K562 treated with DMSO at 1 percent for 48 hours (cell line): ENCODE data around the gene SFXN3. TPM values are rescaled to one million over a fixed set of nuclear protein-coding genes. Genes with fewer than 3 reads are reported as not detected.

Experiments
- total RNA-seq: library from RNA; unstranded; fragments of 300-600 nt; gene quantifications from 2 replicates; pipeline ENCODE4 v1.2.3, GENCODE V29; 2022; ENCODE audit warnings: low replicate concordance; ENCODE audit errors: extremely low read depth

Gene SFXN3
- total RNA-seq: not detected in 2 replicates

GRCh38 chr10:101031128-101031795, at the start of gene SFXN3, which contains the start of gene PDZD7:
Gene SFXN3, plus strand, starts transcription at chr10:101031234. Its CDS starts 3,461 bp downstream, at chr10:101034695.
Gene PDZD7, minus strand, starts transcription at chr10:101031129. Its CDS starts 910 bp downstream, at chr10:101030219.

DNA sequence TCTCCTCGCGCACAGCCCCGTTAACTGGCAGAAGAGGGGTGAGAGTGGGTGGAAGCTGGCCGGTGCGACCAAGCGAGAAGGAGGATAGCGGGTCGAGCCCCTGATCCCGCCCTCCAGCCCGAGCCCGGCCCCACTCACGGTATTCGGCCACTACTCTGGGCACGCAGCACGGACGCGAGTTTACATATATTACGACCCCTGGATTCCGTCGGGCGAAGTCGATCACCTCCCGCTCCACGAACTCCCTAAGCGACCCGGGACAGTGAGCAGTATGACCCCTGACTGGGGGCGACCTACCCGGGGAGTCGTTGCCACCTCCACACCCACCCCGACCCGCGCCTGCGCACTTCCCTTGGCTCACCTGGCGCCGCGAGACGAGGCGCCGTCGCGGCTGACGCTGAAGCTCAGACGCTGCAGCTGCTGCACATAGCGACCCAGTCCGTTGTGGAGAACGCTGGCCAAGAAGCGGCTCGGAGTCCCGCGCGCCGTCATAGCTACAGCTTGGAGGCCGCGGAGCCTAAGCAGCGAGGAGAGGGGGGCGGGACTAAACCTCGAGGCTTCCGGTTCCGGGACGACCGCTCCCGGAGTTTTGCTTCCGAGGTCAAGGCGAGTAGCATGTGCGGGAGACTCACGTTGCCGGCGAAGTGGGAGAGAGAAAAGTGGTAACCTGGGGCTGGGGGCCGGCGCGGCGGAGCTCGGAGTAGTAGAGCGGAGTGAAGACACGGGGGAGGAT, 43.9 kb upstream of the SFXN3 start, which contains the start of the genes MRPL43 and TWNK:
MRPL43 (minus strand) TSS at position 546 of the 733 bp plus-strand sequence; CDS start at position 492, 54 bp downstream.
TWNK (plus strand) TSS at position 592 of the 733 bp plus-strand sequence. CDS start 668 bp downstream, outside the sequence.

DNA sequence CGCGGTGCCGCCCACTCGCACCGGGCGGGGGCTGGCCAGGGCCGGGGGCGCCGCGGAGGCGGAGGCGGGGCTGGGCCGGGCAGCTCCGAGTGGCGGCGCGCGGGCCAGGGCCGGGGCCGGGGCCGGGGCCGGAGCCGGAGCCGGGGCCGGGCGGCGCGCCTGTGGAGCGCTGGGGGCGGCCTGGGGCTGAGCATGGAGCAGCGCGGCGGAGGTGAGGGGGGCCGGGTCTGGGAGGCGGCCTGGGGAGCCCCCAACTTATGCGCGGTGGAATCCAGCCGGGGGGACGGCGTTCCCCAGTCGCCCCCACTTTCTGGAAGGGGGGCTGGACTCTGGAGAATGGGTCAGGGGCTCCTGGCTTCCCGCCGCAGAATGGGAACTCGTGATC, 31.3 kb upstream of the SFXN3 start, which contains the start of gene LZTS2:
LZTS2 (plus strand) TSS at position 67 of the 385 bp plus-strand sequence. CDS start 2,731 bp downstream, outside the sequence.

DNA sequence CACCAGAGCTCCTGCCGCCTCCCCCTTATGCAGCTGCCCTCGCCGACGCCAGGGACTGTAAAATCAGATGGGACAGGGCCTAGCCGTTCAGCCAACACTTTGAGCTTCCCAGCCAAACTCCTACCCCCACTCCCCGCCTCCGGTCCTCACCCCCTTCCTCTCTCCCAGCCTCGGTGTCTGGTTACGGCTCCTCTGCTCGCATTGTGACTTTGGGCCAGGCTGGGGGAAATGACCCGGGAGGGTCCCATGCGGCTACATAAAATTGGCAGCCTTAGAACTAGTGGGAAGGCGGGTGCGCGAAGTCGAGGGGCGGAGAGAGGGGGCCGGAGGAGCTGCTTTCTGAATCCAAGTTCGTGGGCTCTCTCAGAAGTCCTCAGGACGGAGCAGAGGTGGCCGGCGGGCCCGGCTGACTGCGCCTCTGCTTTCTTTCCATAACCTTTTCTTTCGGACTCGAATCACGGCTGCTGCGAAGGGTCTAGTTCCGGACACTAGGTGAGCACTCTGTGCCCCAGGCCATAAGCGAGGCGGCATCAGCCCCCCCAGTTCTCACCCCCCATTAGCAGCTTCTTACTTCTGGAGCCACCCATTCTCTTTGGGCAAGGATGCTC, 30.7 kb downstream of the SFXN3 start, which contains the start of gene KAZALD1:
KAZALD1 (plus strand) TSS at position 366 of the 608 bp plus-strand sequence. CDS start 604 bp downstream, outside the sequence.

Other genes starting within 250 kb of the SFXN3 start
- not detected in 2 replicates for gene SLF2, start 118.3 kb upstream of the SFXN3 start, total RNA-seq
- gene SEMA4G, start 61.7 kb upstream of the SFXN3 start, total RNA-seq: not detected in 2 replicates
- not detected in 2 replicates for gene MRPL43, start 43.7 kb upstream of the SFXN3 start, total RNA-seq
- gene TWNK, start 43.7 kb upstream of the SFXN3 start, total RNA-seq: not detected in 2 replicates
- gene LZTS2, start 31.4 kb upstream of the SFXN3 start, total RNA-seq: not detected in 2 replicates
- gene PDZD7, start 105 bp upstream of the SFXN3 start, total RNA-seq: not detected in 2 replicates
- not detected in 2 replicates for gene KAZALD1, start 30.8 kb downstream of the SFXN3 start, total RNA-seq
- not detected in 2 replicates for gene TLX1, start 100.1 kb downstream of the SFXN3 start, total RNA-seq
- gene LBX1, start 198.2 kb downstream of the SFXN3 start, total RNA-seq: not detected in 2 replicates